ENCODE data around the gene PCDH15.
A peak's percentile ranks its signal among the peaks of the same experiment; 100 is the strongest.

The PCDH15 gene

GRCh38 chr10:54800741-54801421 lies at the start of gene PCDH15:
TSS of gene PCDH15 (minus strand) at chr10:54801231. CDS start at chr10:54664262, 136,969 bp downstream.
- DNase-seq: peak; percentile 80

GRCh38 chr10:54843932-54844331 lies 42.9 kb upstream of the PCDH15 start:
- no peak for DNase-seq

GRCh38 chr10:54843085-54843646 lies 42.1 kb upstream of the PCDH15 start:
- DNase-seq: peak; percentile 37

- no peak for DNase-seq
Measured at GRCh38 chr10:54837479-54837878, 36.4 kb upstream of the PCDH15 start.

- no peak for DNase-seq
Measured at GRCh38 chr10:54833029-54833428, 32.0 kb upstream of the PCDH15 start.

- DNase-seq: no peak
Measured at GRCh38 chr10:54826994-54827560, 26.0 kb upstream of the PCDH15 start.

- no peak for DNase-seq
Measured at GRCh38 chr10:54815583-54815982, 14.6 kb upstream of the PCDH15 start.

- no peak for DNase-seq
Measured at GRCh38 chr10:54808186-54808935, 7.3 kb upstream of the PCDH15 start.

- DNase-seq: no peak
Measured at GRCh38 chr10:54799506-54799905, 1.5 kb downstream of the PCDH15 start.

- DNase-seq: no peak
Measured at GRCh38 chr10:54797636-54798321, 3.3 kb downstream of the PCDH15 start.

GRCh38 chr10:54796881-54797280 lies 4.2 kb downstream of the PCDH15 start:
- no peak for DNase-seq

- DNase-seq: no peak
Measured at GRCh38 chr10:54776622-54777021, 24.4 kb downstream of the PCDH15 start.

- no peak for DNase-seq
Measured at GRCh38 chr10:54772468-54773122, 28.4 kb downstream of the PCDH15 start.

- no peak for DNase-seq
Measured at GRCh38 chr10:54769051-54769450, 32.0 kb downstream of the PCDH15 start.

- no peak for DNase-seq
Measured at GRCh38 chr10:54758791-54759190, 42.2 kb downstream of the PCDH15 start.

GRCh38 chr10:54749623-54750022 lies 51.4 kb downstream of the PCDH15 start:
- no peak for DNase-seq

- DNase-seq: no peak
Measured at GRCh38 chr10:54745436-54745835, 55.6 kb downstream of the PCDH15 start.

- DNase-seq: no peak
Measured at GRCh38 chr10:54742416-54742815, 58.6 kb downstream of the PCDH15 start.

GRCh38 chr10:54728511-54728910 lies 72.5 kb downstream of the PCDH15 start:
- DNase-seq: no peak

- DNase-seq: no peak
Measured at GRCh38 chr10:54722075-54722474, 79.0 kb downstream of the PCDH15 start.

GRCh38 chr10:54710918-54711317 lies 90.1 kb downstream of the PCDH15 start:
- DNase-seq: peak; percentile 48

GRCh38 chr10:54708591-54708990 lies 92.4 kb downstream of the PCDH15 start:
- no peak for DNase-seq

- no peak for DNase-seq
Measured at GRCh38 chr10:54708021-54708420, 93.0 kb downstream of the PCDH15 start.

Data from NCI-H1105 treated with DMSO at 0.1 percent for 48 hours (cell line).